ENCODE results near the gene CRYL1.

The CRYL1 gene

DNA sequence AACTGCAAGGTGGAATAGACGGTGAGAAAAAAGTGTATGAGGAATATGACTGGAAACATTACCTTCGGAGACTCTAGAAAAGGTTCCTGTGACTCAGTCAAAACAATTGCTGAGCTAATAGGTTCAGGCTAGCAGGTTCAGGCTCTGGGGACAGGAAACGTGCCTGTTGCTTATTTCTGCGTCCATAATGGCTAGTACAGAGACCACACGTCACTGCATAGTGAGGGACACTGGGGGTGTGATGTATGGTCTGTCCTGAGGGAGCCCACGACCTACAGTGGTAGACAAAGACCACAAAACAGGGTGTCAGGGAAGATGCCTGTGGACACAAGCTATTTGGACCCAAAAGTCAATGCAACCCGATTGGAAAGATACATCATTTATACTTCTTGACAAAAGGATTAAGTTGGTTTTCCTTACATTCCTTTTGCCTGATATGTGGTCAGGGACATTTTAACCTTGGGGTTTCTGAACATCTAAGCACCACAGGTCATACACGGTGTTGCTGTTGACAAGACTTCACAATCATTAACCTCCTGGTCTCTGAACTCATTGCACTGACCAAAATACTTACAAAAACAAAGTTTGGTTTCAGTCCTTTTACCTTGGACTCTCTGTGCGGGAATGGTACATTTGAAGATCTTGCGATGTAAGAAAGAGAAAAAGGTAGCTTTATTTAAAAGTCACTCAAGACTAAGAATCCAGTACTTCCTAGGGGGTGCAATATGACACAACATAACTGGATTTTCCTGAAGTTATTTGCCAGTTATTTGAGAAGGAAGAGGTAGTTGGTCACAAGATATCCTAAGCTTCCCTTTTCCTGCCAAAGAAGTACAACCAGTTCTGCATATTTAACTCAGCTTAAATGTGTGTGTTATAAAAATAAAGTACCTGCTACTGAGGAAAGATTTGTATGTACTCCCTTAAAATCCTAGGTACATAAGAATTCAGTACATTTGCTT, 20.0 kb downstream of the CRYL1 start:
- DNase-seq (ENCODE audit: low read depth, low spot score), result no peak
- Histone ChIP-seq H3K27me3 (ENCODE audit: control insufficient read depth, insufficient read depth, low read length) (no peaks in the 10 kb centered on the region; the same call in 1 of the 2 replicates), H3K4me3 (ENCODE audit: low read length) (no peak overlapping the region), H3K9me3 (ENCODE audit: control insufficient read depth, insufficient read depth, low read length) (no peaks in the 10 kb centered on the region), H3K36me3 (ENCODE audit: control insufficient read depth, insufficient read depth, low read length) (no peaks in the 10 kb centered on the region), H3K27ac (ENCODE audit: low read length) (no peak overlapping the region), H3K4me1 (ENCODE audit: control insufficient read depth, insufficient read depth, low read length) (no peaks in the 10 kb centered on the region)
- WGBS (ENCODE audit: insufficient coverage, insufficient read length), result no CpG with 5 or more reads among the region's 10 CpGs

DNA sequence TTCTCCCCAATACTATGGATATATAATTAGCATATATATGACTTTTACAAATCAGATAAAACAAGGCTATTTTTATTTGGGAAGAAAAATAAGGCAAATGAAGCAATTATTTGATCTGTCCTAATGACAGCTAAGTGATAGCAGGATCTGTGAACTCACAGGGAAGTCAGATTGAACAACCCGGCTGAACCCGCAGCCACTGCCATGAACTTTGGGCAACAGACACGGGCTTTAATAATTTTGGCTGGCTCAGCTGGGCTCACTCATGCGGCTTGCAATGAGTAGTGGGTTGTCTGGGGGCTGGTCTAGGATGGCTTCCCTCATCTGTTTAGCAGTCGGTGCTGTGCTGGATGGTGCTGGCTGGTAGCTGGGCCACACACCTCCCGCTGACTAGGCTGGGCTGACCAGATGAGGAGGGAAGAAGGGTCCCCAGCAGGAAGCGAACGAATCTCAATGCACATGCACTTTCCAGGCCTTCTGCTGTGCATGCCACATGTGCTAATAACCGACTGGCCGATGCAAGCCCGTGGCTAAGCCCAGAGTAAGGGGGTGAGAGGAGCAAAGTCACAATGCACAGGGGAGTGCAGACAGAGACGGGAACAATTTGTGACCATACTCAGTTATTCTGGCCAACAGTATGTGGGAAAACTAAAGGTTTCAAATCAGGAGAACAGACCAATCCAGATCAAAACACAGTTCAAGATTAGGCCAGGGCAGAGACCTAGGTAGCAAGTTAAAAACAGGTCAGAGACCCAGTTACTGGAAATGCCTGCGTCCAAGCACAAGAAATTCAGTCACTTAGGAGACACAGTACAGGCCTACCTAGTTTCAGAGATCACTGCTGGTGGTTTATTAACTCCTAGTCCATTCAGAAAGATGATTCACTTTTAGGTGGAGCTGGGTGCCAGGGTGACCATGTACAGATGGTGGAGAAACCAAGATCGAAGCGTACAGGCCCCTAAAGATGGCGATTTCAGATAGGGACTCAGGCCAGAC, 22.3 kb downstream of the CRYL1 start:
- no peak overlapping the region for H3K4me3 ChIP-seq (ENCODE audit: low read length)
- no peaks in the 10 kb centered on the region for H3K9me3 ChIP-seq (ENCODE audit: control insufficient read depth, insufficient read depth, low read length)
- WGBS (ENCODE audit: insufficient coverage, insufficient read length), result no CpG with 5 or more reads among the region's 16 CpGs
- H3K4me1 ChIP-seq (ENCODE audit: control insufficient read depth, insufficient read depth, low read length), result no peaks in the 10 kb centered on the region
- no peaks in the 10 kb centered on the region; the same call in 1 of the 2 replicates for H3K27me3 ChIP-seq (ENCODE audit: control insufficient read depth, insufficient read depth, low read length)
- H3K36me3 ChIP-seq (ENCODE audit: control insufficient read depth, insufficient read depth, low read length), result no peaks in the 10 kb centered on the region
- H3K27ac ChIP-seq (ENCODE audit: low read length), result no peak overlapping the region
- no peak for DNase-seq (ENCODE audit: low read depth, low spot score)

DNA sequence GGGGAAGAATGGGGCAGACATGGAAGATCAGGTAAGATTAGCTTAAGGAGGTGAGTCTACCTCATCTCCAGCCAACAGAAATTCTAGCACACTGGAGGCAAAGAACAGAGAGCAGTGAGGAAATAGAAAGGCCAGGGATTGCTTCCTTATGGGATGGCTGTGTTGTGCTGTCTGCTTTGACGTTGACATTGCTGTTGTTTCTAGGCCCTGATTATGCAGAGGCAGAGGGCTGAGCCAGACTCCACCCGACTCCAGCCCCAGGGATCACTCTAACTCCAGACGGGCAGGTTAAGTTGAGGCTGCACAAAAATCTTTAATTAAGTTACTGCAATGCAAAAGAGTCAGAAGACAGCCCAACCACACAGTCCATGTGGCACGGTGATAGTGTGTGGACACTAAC, 24.1 kb downstream of the CRYL1 start:
- no peaks in the 10 kb centered on the region; the same call in 1 of the 2 replicates for H3K27me3 ChIP-seq (ENCODE audit: control insufficient read depth, insufficient read depth, low read length)
- no peaks in the 10 kb centered on the region for H3K36me3 ChIP-seq (ENCODE audit: control insufficient read depth, insufficient read depth, low read length)
- H3K9me3 ChIP-seq (ENCODE audit: control insufficient read depth, insufficient read depth, low read length), result no peaks in the 10 kb centered on the region
- H3K27ac ChIP-seq (ENCODE audit: low read length), result no peak overlapping the region
- no peaks in the 10 kb centered on the region for H3K4me1 ChIP-seq (ENCODE audit: control insufficient read depth, insufficient read depth, low read length)
- no peak overlapping the region for H3K4me3 ChIP-seq (ENCODE audit: low read length)
- DNase-seq (ENCODE audit: low read depth, low spot score), result no peak
- WGBS (ENCODE audit: insufficient coverage, insufficient read length), result no CpG with 5 or more reads among the region's 4 CpGs

DNA sequence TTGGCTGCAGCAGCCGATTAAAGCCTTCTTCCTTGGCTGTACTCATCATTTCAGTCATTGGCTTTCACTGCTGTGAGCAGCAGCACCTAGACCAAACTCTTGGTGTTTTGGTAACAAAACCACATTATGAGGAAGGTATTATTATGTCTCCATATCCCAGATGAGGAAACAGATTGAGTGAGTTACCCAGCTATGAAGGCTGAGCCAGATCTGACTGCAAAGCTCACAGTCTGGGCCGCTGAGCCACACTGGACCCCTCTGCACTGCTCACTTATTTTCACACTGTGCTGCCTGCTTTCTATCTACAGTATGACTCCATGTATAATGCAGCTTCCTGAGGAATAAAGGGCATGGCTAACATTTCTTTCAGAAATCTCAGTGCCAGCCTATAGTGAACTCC, 24.5 kb downstream of the CRYL1 start:
- Histone ChIP-seq H3K4me3 (ENCODE audit: low read length) (no peak overlapping the region), H3K9me3 (ENCODE audit: control insufficient read depth, insufficient read depth, low read length) (no peaks in the 10 kb centered on the region), H3K36me3 (ENCODE audit: control insufficient read depth, insufficient read depth, low read length) (no peaks in the 10 kb centered on the region), H3K27ac (ENCODE audit: low read length) (no peak overlapping the region), H3K4me1 (ENCODE audit: control insufficient read depth, insufficient read depth, low read length) (no peaks in the 10 kb centered on the region), H3K27me3 (ENCODE audit: control insufficient read depth, insufficient read depth, low read length) (no peaks in the 10 kb centered on the region; the same call in 1 of the 2 replicates)
- no peak for DNase-seq (ENCODE audit: low read depth, low spot score)
- WGBS (ENCODE audit: insufficient coverage, insufficient read length), result no CpG with 5 or more reads among the region's 2 CpGs

DNA sequence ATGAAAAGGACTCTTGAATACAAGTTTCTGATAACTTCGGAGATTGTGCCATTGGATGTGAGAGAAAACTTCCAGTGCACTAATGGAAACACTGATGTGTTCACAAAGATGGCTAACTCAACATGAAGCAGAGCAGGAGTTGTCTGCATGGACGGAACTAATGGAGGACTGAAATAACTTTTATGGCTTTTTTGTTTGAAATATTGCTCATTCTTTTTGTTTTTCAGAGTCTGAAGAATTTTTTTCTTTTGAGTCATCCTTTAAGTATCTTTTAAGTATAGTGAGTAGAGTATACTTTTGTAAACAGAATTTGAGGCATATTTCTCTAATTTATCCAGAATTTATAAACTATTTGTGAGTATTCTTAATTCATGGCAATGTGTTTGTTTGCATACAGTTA, 25.7 kb downstream of the CRYL1 start:
- DNase-seq (ENCODE audit: low read depth, low spot score), result no peak
- no CpG with 5 or more reads among the region's 2 CpGs for WGBS (ENCODE audit: insufficient coverage, insufficient read length)
- H3K27ac ChIP-seq (ENCODE audit: low read length), result no peak overlapping the region
- no peaks in the 10 kb centered on the region; the same call in 1 of the 2 replicates for H3K27me3 ChIP-seq (ENCODE audit: control insufficient read depth, insufficient read depth, low read length)
- no peak overlapping the region for H3K4me3 ChIP-seq (ENCODE audit: low read length)
- H3K36me3 ChIP-seq (ENCODE audit: control insufficient read depth, insufficient read depth, low read length), result no peaks in the 10 kb centered on the region
- H3K4me1 ChIP-seq (ENCODE audit: control insufficient read depth, insufficient read depth, low read length), result no peaks in the 10 kb centered on the region
- no peaks in the 10 kb centered on the region for H3K9me3 ChIP-seq (ENCODE audit: control insufficient read depth, insufficient read depth, low read length)

DNA sequence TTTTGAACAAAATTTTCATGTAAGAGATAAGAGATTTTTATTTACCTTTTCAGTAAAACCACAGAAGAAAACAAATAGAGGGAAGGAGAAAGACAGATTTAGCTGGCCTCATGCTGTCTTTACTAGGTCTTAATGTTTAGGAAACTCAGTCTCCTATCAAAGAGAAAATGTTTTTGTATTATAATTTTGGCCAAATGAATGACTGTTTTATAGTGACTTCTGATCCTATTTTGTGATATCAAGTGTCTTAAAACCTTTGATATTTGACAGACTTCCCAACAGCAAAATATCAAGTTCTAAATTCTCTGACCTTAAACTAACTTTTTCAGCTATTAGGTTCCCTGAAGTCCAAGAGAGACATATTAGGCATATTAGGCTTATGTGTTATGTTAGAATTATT, 27.0 kb downstream of the CRYL1 start:
- no peak overlapping the region for H3K4me3 ChIP-seq (ENCODE audit: low read length)
- H3K4me1 ChIP-seq (ENCODE audit: control insufficient read depth, insufficient read depth, low read length), result no peaks in the 10 kb centered on the region
- H3K27me3 ChIP-seq (ENCODE audit: control insufficient read depth, insufficient read depth, low read length), result no peaks in the 10 kb centered on the region; the same call in 1 of the 2 replicates
- DNase-seq (ENCODE audit: low read depth, low spot score), result no peak
- H3K27ac ChIP-seq (ENCODE audit: low read length), result no peak overlapping the region
- no peaks in the 10 kb centered on the region for H3K9me3 ChIP-seq (ENCODE audit: control insufficient read depth, insufficient read depth, low read length)
- H3K36me3 ChIP-seq (ENCODE audit: control insufficient read depth, insufficient read depth, low read length), result no peaks in the 10 kb centered on the region

DNA sequence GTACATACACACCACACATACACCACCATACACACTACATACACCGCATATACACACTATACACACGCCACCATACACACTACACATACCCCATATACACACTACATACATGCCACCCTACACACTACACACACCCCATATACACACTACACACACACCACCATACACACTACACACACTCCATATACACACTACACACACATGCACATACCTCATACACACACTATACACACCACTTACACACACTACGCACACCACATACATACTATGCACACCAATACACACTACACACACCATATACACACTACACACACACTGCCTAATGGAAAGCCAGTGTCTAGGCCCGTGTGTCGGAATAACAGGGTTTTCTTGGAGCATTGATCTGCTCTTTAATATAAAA, 27.5 kb downstream of the CRYL1 start:
- Histone ChIP-seq H3K27me3 (ENCODE audit: control insufficient read depth, insufficient read depth, low read length) (no peaks in the 10 kb centered on the region; the same call in 1 of the 2 replicates), H3K9me3 (ENCODE audit: control insufficient read depth, insufficient read depth, low read length) (no peaks in the 10 kb centered on the region), H3K36me3 (ENCODE audit: control insufficient read depth, insufficient read depth, low read length) (no peaks in the 10 kb centered on the region), H3K4me1 (ENCODE audit: control insufficient read depth, insufficient read depth, low read length) (no peaks in the 10 kb centered on the region), H3K4me3 (ENCODE audit: low read length) (no peak overlapping the region), H3K27ac (ENCODE audit: low read length) (no peak overlapping the region)
- DNase-seq (ENCODE audit: low read depth, low spot score), result no peak
- 67% methylated on average over 3 of the region's 5 CpGs for WGBS (ENCODE audit: insufficient coverage, insufficient read length)

DNA sequence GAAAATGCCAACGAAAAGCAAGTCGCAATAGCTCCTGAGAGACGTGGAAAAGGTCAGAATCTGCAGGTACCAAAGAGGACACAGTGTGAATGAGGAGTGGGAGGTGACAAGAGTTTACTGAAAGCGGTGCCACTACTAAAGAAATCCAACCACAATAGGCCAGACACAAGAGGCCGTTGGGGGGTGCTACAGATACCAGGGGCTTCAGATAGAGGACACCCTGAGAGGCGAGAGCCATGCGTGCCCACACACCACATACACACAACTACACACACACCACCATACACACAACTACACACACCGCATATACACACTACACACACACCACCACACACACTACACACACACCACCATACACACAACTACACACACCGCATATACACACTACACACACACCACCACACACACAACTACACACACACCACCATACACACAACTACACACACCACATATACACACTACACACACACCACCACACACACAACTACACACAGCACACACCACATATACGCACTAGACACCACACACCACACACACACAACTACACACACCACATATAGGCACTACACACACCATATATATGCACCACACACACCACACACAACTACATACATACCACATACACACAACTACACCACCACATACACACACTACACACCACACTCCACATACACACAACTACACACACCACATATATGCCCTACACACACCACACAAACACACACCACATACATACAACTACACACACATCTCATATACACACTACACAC, 28.5 kb downstream of the CRYL1 start:
- Histone ChIP-seq H3K36me3 (ENCODE audit: control insufficient read depth, insufficient read depth, low read length) (no peaks in the 10 kb centered on the region), H3K9me3 (ENCODE audit: control insufficient read depth, insufficient read depth, low read length) (no peaks in the 10 kb centered on the region), H3K4me1 (ENCODE audit: control insufficient read depth, insufficient read depth, low read length) (no peaks in the 10 kb centered on the region), H3K4me3 (ENCODE audit: low read length) (no peak overlapping the region), H3K27ac (ENCODE audit: low read length) (no peak overlapping the region), H3K27me3 (ENCODE audit: control insufficient read depth, insufficient read depth, low read length) (no peaks in the 10 kb centered on the region; the same call in 1 of the 2 replicates)
- 100% methylated on average over 3 of the region's 10 CpGs for WGBS (ENCODE audit: insufficient coverage, insufficient read length)
- DNase-seq (ENCODE audit: low read depth, low spot score), result no peak

DNA sequence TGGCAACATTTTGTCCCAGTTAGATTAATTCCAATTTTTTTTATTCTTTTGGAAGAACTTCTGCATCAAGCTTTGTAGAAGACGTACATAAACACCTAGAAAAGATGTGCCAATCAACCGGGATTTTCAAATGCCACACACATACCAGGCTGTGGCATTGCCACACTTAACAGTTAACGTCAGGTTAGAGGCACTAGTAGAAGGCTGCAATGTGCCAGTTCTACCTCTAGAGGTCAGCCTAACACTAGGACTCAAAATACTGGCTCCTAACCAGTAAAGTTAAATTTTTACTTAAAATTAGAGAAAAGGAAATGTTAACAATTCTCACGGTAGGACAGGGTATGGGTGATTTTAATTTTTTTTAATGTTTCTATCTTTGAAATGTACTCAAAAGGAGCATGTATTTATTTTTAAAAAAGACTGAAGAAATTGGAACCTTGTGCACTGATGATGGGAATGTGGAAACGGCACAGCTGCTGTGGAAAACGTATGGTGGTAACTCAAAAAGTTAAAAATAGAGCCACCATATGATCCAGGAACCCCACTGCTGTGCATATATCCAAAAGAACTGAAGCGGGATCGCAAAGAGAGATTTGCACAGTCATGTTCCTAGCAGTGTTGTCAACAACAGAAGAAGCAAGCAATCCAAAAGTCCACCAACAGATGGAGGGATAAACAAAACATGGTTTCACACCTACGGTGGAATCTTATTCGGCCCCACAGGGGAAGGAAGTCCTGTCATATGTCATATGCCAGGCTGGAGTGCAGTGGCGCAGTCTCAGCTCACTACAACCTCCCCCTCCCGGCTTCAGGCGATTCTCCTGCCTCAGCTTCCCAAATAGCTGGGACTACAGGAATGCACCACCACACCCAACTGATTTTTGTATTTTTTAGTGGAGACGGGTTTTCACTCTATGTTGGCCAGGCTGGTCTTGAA, 30.3 kb downstream of the CRYL1 start:
- Histone ChIP-seq H3K9me3 (ENCODE audit: control insufficient read depth, insufficient read depth, low read length) (no peaks in the 10 kb centered on the region), H3K36me3 (ENCODE audit: control insufficient read depth, insufficient read depth, low read length) (no peaks in the 10 kb centered on the region), H3K27me3 (ENCODE audit: control insufficient read depth, insufficient read depth, low read length) (no peaks in the 10 kb centered on the region), H3K4me3 (ENCODE audit: low read length) (no peak overlapping the region), H3K27ac (ENCODE audit: low read length) (no peak overlapping the region), H3K4me1 (ENCODE audit: control insufficient read depth, insufficient read depth, low read length) (no peaks in the 10 kb centered on the region)
- no CpG with 5 or more reads among the region's 14 CpGs for WGBS (ENCODE audit: insufficient coverage, insufficient read length)
- peak; percentile 31 for DNase-seq (ENCODE audit: low read depth, low spot score)
